Activated naive CD4-positive, alpha-beta T cell treated with anti-CD3 and anti-CD28 coated beads for 36 hours (primary cell): ENCODE results near the gene RNF111. TPM values are rescaled to one million over a fixed set of nuclear protein-coding genes. Genes with fewer than 3 reads are reported as not detected.
"Not testable (repeated sequence)": the region's sequence is repeated elsewhere in the genome, so short reads cannot be mapped to it uniquely, and the experiment has no call there.

Experiments used
- CTCF ChIA-PET: fragments of 350-600 bp; sonication (Branson Sonifier 250); formaldehyde crosslinking; loops from one replicate; lab custom pipeline; 2021; ENCODE audit warnings: antibody characterized with exemption; lab: Charles Lee
- DNase-seq: peaks from one replicate; pipeline ENCODE4 v3.0.0-alpha.2; 2020
- H3K27ac Mint-ChIP-seq: one replicate; pipeline ENCODE4 v1.8.0; 2021; ENCODE audit warnings: mild to moderate bottlenecking, mixed read lengths
- H3K27me3 Mint-ChIP-seq: one replicate; pipeline ENCODE4 v1.8.0; 2021; ENCODE audit warnings: low read depth, mixed read lengths
- H3K36me3 Mint-ChIP-seq: one replicate; pipeline ENCODE4 v1.8.0; 2021; ENCODE audit warnings: low read depth, mixed read lengths
- H3K4me1 Mint-ChIP-seq: one replicate; pipeline ENCODE4 v1.8.0; 2021; ENCODE audit warnings: low read depth, mixed read lengths
- H3K4me3 Mint-ChIP-seq: one replicate; pipeline ENCODE4 v1.8.0; 2021; ENCODE audit warnings: mild to moderate bottlenecking, moderate library complexity, mixed read lengths
- H3K9me3 Mint-ChIP-seq: one replicate; pipeline ENCODE4 v1.8.0; 2021; ENCODE audit warnings: mixed read lengths
- intact Hi-C: fragments of 100-400 bp; cut with micrococcal nuclease; formaldehyde crosslinking; loops from one replicate; pipeline ENCODE4 v1.15.1; 2023
- total RNA-seq, 2 experiments: library from RNA; stranded (reverse); gene quantifications; one replicate each; pipeline ENCODE4 v1.2.3, GENCODE V29; 2021

Gene RNF111
- total RNA-seq, 2 experiments from 2014 or later: 17.8 to 19.8 TPM

- H3K4me3 Mint-ChIP-seq, DNase-seq, CTCF ChIA-PET, H3K9me3 Mint-ChIP-seq, intact Hi-C loops, H3K4me1 Mint-ChIP-seq, H3K36me3 Mint-ChIP-seq, H3K27ac Mint-ChIP-seq, H3K27me3 Mint-ChIP-seq: not testable (repeated sequence)
These were observed 157.1 kb downstream of the RNF111 start for GRCh38 chr15:59144594-59144993.

Other genes with a start within 250 kb of the RNF111 start
- 10 to 100 TPM; 70.7 to 76.3 TPM for gene ADAM10, start 238.0 kb upstream of the RNF111 start, total RNA-seq
- gene MINDY2, start 216.4 kb upstream of the RNF111 start, total RNA-seq: 1 to 10 TPM; 4.6 to 6.6 TPM
- gene SLTM, start 54.0 kb upstream of the RNF111 start, total RNA-seq: 10 to 100 TPM; 52.0 to 56.0 TPM
- 10 to 100 TPM; 93.1 to 98.2 TPM for gene CCNB2, start 117.5 kb downstream of the RNF111 start, total RNA-seq
- gene LDHAL6B, start 219.2 kb downstream of the RNF111 start, total RNA-seq: not detected